ENCODE results near the gene GANC.

GRCh38 chr15:42404461-42405235 is 131.6 kb downstream of the GANC start:
- TF ChIP-seq ZNF274 (IDR thresholded peaks at IDR 0.05; ENCODE audit: low read depth, low read length), result no peak
- TF ChIP-seq YY1 (IDR thresholded peaks at IDR 0.05; ENCODE audit: insufficient read depth, insufficient read length), result no peak
